Testis (tissue), 3 donors: ENCODE results near the gene GADD45G. TPM values are rescaled to one million over a fixed set of nuclear protein-coding genes. Genes with fewer than 3 reads are reported as not detected.

ENCODE experiments used
- DNase-seq: peaks from one replicate; pipeline ENCODE4 v3.0.0-alpha.2; 2019
- H3K27ac ChIP-seq, 2 donors: fragments of 200-600 bp; sonication (generic); one replicate each; pipeline ENCODE4 v1.5.1; 2019
- H3K27me3 ChIP-seq: fragments of 200-600 bp; sonication (generic); one replicate; pipeline ENCODE4 v1.5.1; 2019
- H3K36me3 ChIP-seq: fragments of 200-600 bp; sonication (generic); one replicate; pipeline ENCODE4 v1.5.1; 2017; ENCODE audit warnings: low read depth; ENCODE audit errors: missing control alignments
- H3K4me1 ChIP-seq: fragments of 200-600 bp; sonication (generic); one replicate; pipeline ENCODE4 v1.5.1; 2019
- H3K4me3 ChIP-seq, 2 donors: fragments of 200-600 bp; sonication (generic); one replicate each; pipeline ENCODE4 v1.5.1; 2017 to 2019
- H3K9me3 ChIP-seq: fragments of 200-600 bp; sonication (generic); one replicate; pipeline ENCODE4 v1.5.1; 2017
- CTCF ChIP-seq, 3 experiments: fragments of 450-650 bp in 2 of 3; fragments of 200-600 bp in 1 of 3; sonication (generic) in 1 of 3; IDR thresholded peaks; one replicate each; pipeline ENCODE4 v1.5.1; 2016 to 2019; ENCODE audit warnings: antibody characterized with exemption in 3 of 3, mild to moderate bottlenecking in 2 of 3, moderate library complexity in 1 of 3
- POLR2A ChIP-seq: fragments of 450-650 bp; IDR thresholded peaks from one replicate; pipeline ENCODE4 v1.6.1; 2017; ENCODE audit warnings: antibody characterized with exemption, mild to moderate bottlenecking, moderate library complexity
- WGBS, 2 donors: methylation state at CpG; one replicate each; pipeline ENCODE4 v1.1.5; 2018; 5-methylcytosine and 5-hydroxymethylcytosine counted together
- intact Hi-C: fragments of 100-400 bp; cut with DNase I; formaldehyde crosslinking; loops from one replicate; pipeline ENCODE4 v1.15.1; 2023; ENCODE audit warnings: low total_unique reads
- polyA plus RNA-seq: library from polyadenylated mRNA; stranded (reverse); fragments of 350-450 nt; fragmentation: Illumina TruSeq; extraction: RNeasy Lipid Tissue Mini Kit (QIAGEN cat#74804); gene quantifications from one replicate; pipeline ENCODE4 v1.2.3, GENCODE V29; 2014; ENCODE audit warnings: low read depth, low replicate concordance; ENCODE audit not compliant: insufficient read depth
- total RNA-seq, 2 donors: library from RNA; depleted of rRNA; stranded (reverse); fragments of >200 nt; gene quantifications; one replicate each; pipeline ENCODE4 v1.2.3, GENCODE V29; 2016

Gene GADD45G
- total and polyA plus RNA-seq, 3 donors from 2014 or later = 29.1 to 72.8 (median 66.1) TPM

- H3K4me1 ChIP-seq = peaks cover 12% of the 10 kb centered on the region
- H3K4me3 ChIP-seq = peak overlapping the region; percentile 88
- peak overlapping the region in 1 of 2 donors; percentile 86 for H3K27ac ChIP-seq
- TF ChIP-seq CTCF (IDR thresholded peaks at IDR 0.05) (peak; percentile 31 to 58 (median 44)), POLR2A (no peak)
- WGBS, 2 donors = 0 to 1% methylated on average over 38 to 47 of the region's 64 CpGs
- H3K27me3 ChIP-seq = no peaks in the 10 kb centered on the region
- H3K9me3 ChIP-seq = no peaks in the 10 kb centered on the region
- DNase-seq = peak; percentile 91
- intact Hi-C loops = loop anchor here (5.0 to 10.0 kb wide), 2 partner anchors 391 to 493 kb away; no protein-coding TSS in a partner anchor
- H3K36me3 ChIP-seq = no peaks in the 10 kb centered on the region
Measured at GRCh38 chr9:89603767-89604665, 796 bp upstream of the GADD45G start.

GRCh38 chr9:89605465-89606048 lies 745 bp downstream of the GADD45G start:
- Histone ChIP-seq H3K36me3 (no peaks in the 10 kb centered on the region), H3K4me1 (peaks cover 12% of the 10 kb centered on the region), H3K4me3 (peak overlapping the region; percentile 88), H3K27me3 (no peaks in the 10 kb centered on the region), H3K9me3 (no peaks in the 10 kb centered on the region), H3K27ac (peak overlapping the region; percentile 69 to 86)
- TF ChIP-seq POLR2A (no peak), CTCF (IDR thresholded peaks at IDR 0.05) (no peak)
- intact Hi-C loops = loop anchor here (10.0 kb wide), 1 partner anchor 389 kb away; no protein-coding TSS in a partner anchor
- DNase-seq = peak; percentile 48
- WGBS, 2 donors = 0% methylated on average over 25 to 57 of the region's 57 CpGs

GRCh38 chr9:89606049-89606623 lies 1.3 kb downstream of the GADD45G start:
- intact Hi-C loops = loop anchor here (10.0 kb wide), 1 partner anchor 389 kb away; no protein-coding TSS in a partner anchor
- 1 to 16% methylated on average over 21 to 37 of the region's 40 CpGs for WGBS, 2 donors
- H3K9me3 ChIP-seq = no peaks in the 10 kb centered on the region
- H3K27ac ChIP-seq = peak overlapping the region; percentile 69 to 86
- H3K4me1 ChIP-seq = peaks cover 12% of the 10 kb centered on the region
- H3K36me3 ChIP-seq = no peaks in the 10 kb centered on the region
- peak; percentile 57 for DNase-seq
- TF ChIP-seq CTCF (IDR thresholded peaks at IDR 0.05) (no peak), POLR2A (no peak)
- H3K27me3 ChIP-seq = no peaks in the 10 kb centered on the region
- peak overlapping the region; percentile 88 for H3K4me3 ChIP-seq

- peak; percentile 88 for DNase-seq
- 23 to 34% methylated on average over 7 of the region's 7 CpGs for WGBS, 2 donors
- no peaks in the 10 kb centered on the region for H3K9me3 ChIP-seq
- peak overlapping the region; percentile 88 for H3K4me3 ChIP-seq
- TF ChIP-seq POLR2A (no peak), CTCF (IDR thresholded peaks at IDR 0.05) (no peak)
- intact Hi-C loops = loop anchor here (10.0 kb wide), 1 partner anchor 388 kb away; no protein-coding TSS in a partner anchor
- H3K36me3 ChIP-seq = no peaks in the 10 kb centered on the region
- H3K27me3 ChIP-seq = no peaks in the 10 kb centered on the region
- H3K4me1 ChIP-seq = peaks cover 12% of the 10 kb centered on the region
- peak overlapping the region; percentile 69 to 86 for H3K27ac ChIP-seq
Measured at GRCh38 chr9:89606624-89607311, 2.0 kb downstream of the GADD45G start.
